Activated CD8-positive, alpha-beta T cell treated with anti-CD3 and anti-CD28 coated beads for 36 hours (primary cell): ENCODE results near the gene PDZRN4. TPM values are rescaled to one million over a fixed set of nuclear protein-coding genes. Genes with fewer than 3 reads are reported as not detected.
"Not testable (repeated sequence)": the region's sequence is repeated elsewhere in the genome, so short reads cannot be mapped to it uniquely, and the experiment has no call there.

ENCODE experiments used
- ATAC-seq: fragments of 200-7000 bp; cut with Tn5 transposase; one replicate; pipeline ENCODE4 v1.10.0; 2021; ENCODE audit warnings: mild to moderate bottlenecking, moderate library complexity
- CTCF ChIA-PET: fragments of 350-600 bp; sonication (Branson Sonifier 250); formaldehyde crosslinking; loops from one replicate; lab custom pipeline; 2021; ENCODE audit warnings: antibody characterized with exemption; lab: Charles Lee
- POLR2A ChIA-PET: fragments of 350-600 bp; sonication (Branson Sonifier 250); formaldehyde crosslinking; loops from one replicate; lab custom pipeline; 2021; ENCODE audit warnings: antibody characterized with exemption; lab: Charles Lee
- DNase-seq: peaks from one replicate; pipeline ENCODE4 v3.0.0-alpha.2; 2020
- H3K27ac Mint-ChIP-seq: one replicate; pipeline ENCODE4 v1.8.0; 2021; ENCODE audit warnings: mild to moderate bottlenecking, mixed read lengths
- H3K27me3 Mint-ChIP-seq: one replicate; pipeline ENCODE4 v1.8.0; 2021; ENCODE audit warnings: mixed read lengths
- H3K36me3 Mint-ChIP-seq: one replicate; pipeline ENCODE4 v1.8.0; 2021; ENCODE audit warnings: low read depth, mixed read lengths
- H3K4me1 Mint-ChIP-seq: one replicate; pipeline ENCODE4 v1.8.0; 2021; ENCODE audit warnings: low read depth, mixed read lengths
- H3K4me3 Mint-ChIP-seq: one replicate; pipeline ENCODE4 v1.8.0; 2021; ENCODE audit warnings: mild to moderate bottlenecking, moderate library complexity, mixed read lengths
- H3K9me3 Mint-ChIP-seq: one replicate; pipeline ENCODE4 v1.8.0; 2021; ENCODE audit warnings: mixed read lengths
- intact Hi-C: fragments of 100-400 bp; cut with micrococcal nuclease; formaldehyde crosslinking; loops from one replicate; pipeline ENCODE4 v1.10.0; 2022
- total RNA-seq, 2 experiments: library from RNA; stranded (reverse); gene quantifications; one replicate each; pipeline ENCODE4 v1.2.3, GENCODE V29; 2021
- TF ChIP-seq, protein P1 (sequence below): fragments of 200-600 bp; IDR thresholded peaks from one replicate; pipeline ENCODE4 v1.8.0; 2022; ENCODE audit warnings: antibody characterized with exemption, mild to moderate bottlenecking

Gene PDZRN4
- total RNA-seq, 2 experiments from 2014 or later = not detected

- POLR2A ChIA-PET = no interaction called here
- CTCF ChIA-PET = interaction anchor here (0.7 to 2.3 kb wide), 6 partner anchors 9 to 1094 kb away, joined by 3 to 17 read pairs (median 4); no protein-coding TSS in a partner anchor
- Mint-ChIP-seq H3K27me3 (peaks cover 4% of the 10 kb centered on the region), H3K4me1 (no peaks in the 10 kb centered on the region), H3K9me3 (no peaks in the 10 kb centered on the region), H3K36me3 (no peaks in the 10 kb centered on the region), H3K4me3 (no peak overlapping the region), H3K27ac (no peak overlapping the region)
- ATAC-seq = no peak
- TF ChIP-seq, protein P1, sequence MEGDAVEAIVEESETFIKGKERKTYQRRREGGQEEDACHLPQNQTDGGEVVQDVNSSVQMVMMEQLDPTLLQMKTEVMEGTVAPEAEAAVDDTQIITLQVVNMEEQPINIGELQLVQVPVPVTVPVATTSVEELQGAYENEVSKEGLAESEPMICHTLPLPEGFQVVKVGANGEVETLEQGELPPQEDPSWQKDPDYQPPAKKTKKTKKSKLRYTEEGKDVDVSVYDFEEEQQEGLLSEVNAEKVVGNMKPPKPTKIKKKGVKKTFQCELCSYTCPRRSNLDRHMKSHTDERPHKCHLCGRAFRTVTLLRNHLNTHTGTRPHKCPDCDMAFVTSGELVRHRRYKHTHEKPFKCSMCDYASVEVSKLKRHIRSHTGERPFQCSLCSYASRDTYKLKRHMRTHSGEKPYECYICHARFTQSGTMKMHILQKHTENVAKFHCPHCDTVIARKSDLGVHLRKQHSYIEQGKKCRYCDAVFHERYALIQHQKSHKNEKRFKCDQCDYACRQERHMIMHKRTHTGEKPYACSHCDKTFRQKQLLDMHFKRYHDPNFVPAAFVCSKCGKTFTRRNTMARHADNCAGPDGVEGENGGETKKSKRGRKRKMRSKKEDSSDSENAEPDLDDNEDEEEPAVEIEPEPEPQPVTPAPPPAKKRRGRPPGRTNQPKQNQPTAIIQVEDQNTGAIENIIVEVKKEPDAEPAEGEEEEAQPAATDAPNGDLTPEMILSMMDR = no peak
- DNase-seq = no peak
- intact Hi-C loops = loop anchor here (10.0 kb wide), 1 partner anchor 747 kb away; no protein-coding TSS in a partner anchor
Observed at GRCh38 chr12:41277946-41278267, 89.8 kb downstream of the PDZRN4 start.

- not testable (repeated sequence) for H3K27ac Mint-ChIP-seq
Observed at GRCh38 chr12:41280341-41281095, 92.4 kb downstream of the PDZRN4 start.

GRCh38 chr12:41285470-41285869, 97.3 kb downstream of the PDZRN4 start:
- H3K9me3 Mint-ChIP-seq, H3K27me3 Mint-ChIP-seq, POLR2A ChIA-PET, intact Hi-C loops, H3K4me1 Mint-ChIP-seq, H3K27ac Mint-ChIP-seq, H3K36me3 Mint-ChIP-seq, CTCF ChIA-PET, ATAC-seq, DNase-seq, H3K4me3 Mint-ChIP-seq: not testable (repeated sequence)

More at GRCh38 chr12:41280341-41281095, 92.4 kb downstream of the PDZRN4 start:
- H3K9me3 Mint-ChIP-seq, intact Hi-C loops, H3K4me3 Mint-ChIP-seq, DNase-seq, CTCF ChIA-PET, POLR2A ChIA-PET, H3K36me3 Mint-ChIP-seq, H3K27me3 Mint-ChIP-seq, H3K4me1 Mint-ChIP-seq, ATAC-seq: not testable (repeated sequence)

DNA sequence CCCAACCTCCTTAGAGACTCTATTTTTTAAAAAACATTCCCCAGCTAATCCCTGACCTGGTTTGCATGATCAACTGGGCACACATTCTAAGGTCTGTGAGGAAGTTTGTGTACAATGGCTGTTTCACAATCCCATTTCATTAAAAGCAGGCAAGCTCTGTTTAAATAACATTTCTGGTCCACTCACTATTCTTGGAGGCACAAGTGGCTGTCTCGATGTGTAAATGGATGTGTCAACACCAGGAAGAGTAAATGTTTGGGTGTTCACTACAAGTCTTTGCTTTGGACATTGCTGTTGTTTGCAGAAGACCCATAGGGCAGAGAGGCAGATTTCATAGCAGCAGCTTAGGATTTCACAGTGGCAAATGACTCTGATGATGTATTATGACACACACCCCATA, 98.3 kb downstream of the PDZRN4 start:
- no peak overlapping the region for H3K27ac Mint-ChIP-seq
- ATAC-seq (no peak), DNase-seq (no peak)
- no peaks in the 10 kb centered on the region for H3K27me3 Mint-ChIP-seq
- no peaks in the 10 kb centered on the region for H3K9me3 Mint-ChIP-seq
- TF ChIP-seq, protein P1 = no peak
- no peaks in the 10 kb centered on the region for H3K4me1 Mint-ChIP-seq
- intact Hi-C loops = no loop called here
- POLR2A ChIA-PET = no interaction called here
- no peaks in the 10 kb centered on the region for H3K36me3 Mint-ChIP-seq
- CTCF ChIA-PET = interaction anchor here (1.1 kb wide), 1 partner anchor 9 kb away, joined by 4 read pairs; no protein-coding TSS in a partner anchor
- H3K4me3 Mint-ChIP-seq = no peak overlapping the region

GRCh38 chr12:41287500-41288141, 99.5 kb downstream of the PDZRN4 start:
- Mint-ChIP-seq H3K36me3 (no peaks in the 10 kb centered on the region), H3K9me3 (no peaks in the 10 kb centered on the region), H3K4me3 (no peak overlapping the region), H3K27ac (no peak overlapping the region), H3K27me3 (no peaks in the 10 kb centered on the region), H3K4me1 (no peaks in the 10 kb centered on the region)
- ChIA-PET POLR2A (no interaction called here), CTCF (interaction anchor here (1.1 kb wide), 1 partner anchor 10 kb away, joined by 4 read pairs; no protein-coding TSS in a partner anchor)
- no peak for DNase-seq
- intact Hi-C loops = no loop called here
- TF ChIP-seq, protein P1 = no peak
- ATAC-seq = no peak
